IPS-11a (cell line): ENCODE results near the gene PARD6G.

Experiments
- H3K4me3 ChIP-seq: one replicate; pipeline ENCODE4 v1.5.1; 2013; ENCODE audit warnings: low read depth, low read length, control low read depth

PARD6G gene

DNA sequence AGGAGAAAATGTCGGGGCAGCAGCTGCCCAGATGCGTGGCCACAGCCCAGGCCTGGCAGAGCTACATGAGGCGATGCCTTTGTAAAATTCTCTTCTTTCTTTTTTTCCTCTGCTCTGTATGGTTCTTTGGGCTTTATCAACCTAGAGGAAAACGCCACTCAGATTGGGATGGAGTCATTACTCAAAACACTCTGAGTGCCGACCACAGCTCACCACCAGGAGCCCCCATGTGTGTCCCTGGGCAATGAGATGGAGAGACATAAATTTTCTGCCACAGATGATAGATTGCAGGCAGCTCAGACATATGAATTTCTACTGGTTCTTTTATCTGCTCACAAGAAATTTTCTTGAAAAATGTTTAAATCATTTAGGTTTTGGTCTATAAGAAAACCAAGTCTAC is 56.0 kb downstream of the PARD6G start:
- no peak overlapping the region for H3K4me3 ChIP-seq

GRCh38 chr18:80190311-80190710 is 57.0 kb downstream of the PARD6G start:
- H3K4me3 ChIP-seq = no peak overlapping the region

- no peak overlapping the region for H3K4me3 ChIP-seq
Measured at GRCh38 chr18:80189531-80189865, 57.8 kb downstream of the PARD6G start.

GRCh38 chr18:80188643-80189530 is 58.4 kb downstream of the PARD6G start:
- no peak overlapping the region for H3K4me3 ChIP-seq

DNA sequence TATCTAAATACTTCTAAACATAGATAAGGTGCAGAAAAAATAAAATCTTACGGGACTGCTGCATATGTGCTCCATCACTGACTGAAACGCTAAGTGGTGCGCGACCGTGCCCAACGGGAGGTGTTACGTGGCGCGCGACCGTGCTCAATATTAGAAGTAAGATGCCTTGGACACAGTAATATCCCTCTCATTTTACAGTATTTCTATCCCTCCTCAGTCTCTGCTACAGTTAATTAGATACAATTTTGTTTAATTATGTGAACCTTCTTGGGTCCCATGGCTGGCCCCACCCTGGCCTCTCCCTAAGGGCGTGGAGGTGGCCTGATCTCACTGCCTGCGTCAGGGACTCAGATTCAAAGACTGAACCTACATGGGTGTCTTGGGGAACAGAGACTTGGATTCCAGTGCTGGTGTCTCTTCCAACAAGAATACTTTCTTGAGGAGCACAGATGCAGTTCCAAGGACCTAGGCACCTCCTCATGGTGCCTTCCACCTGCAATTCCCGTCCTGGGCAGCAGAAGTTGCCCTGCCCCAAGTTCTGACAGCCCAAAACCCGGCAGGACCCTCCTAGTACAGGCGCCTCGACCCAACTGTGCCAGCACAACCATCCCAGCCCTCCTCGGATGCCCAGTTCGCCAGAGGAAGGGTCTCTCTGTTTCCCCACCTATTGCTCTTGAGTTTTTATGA is 59.2 kb downstream of the PARD6G start:
- H3K4me3 ChIP-seq = no peak overlapping the region

- H3K4me3 ChIP-seq = no peak overlapping the region
Measured at GRCh38 chr18:80185545-80185944, 61.8 kb downstream of the PARD6G start.

DNA sequence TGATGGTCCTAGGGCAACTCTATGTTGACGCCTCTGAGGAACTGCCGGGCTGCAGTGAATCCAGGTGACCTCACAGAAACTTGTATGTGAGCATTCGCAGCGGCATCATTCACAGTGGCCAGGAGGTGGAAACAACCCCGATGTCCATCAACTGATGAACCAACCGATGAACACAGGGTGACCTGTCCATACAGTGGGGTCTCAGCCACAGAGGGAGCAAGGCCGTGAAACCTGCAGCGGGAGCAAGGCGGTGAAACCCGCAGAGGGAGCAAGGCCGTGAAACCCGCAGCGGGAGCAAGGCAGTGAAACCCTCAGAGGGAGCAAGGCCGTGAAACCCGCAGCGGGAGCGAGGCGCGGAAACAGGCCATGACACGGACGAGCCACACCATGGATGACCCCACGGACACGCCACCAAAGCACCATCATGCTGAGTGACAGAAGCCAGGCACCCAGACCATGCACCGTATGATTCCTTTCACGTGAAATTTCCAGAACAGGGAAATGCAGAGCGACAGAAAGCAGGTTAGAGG is 63.0 kb downstream of the PARD6G start:
- H3K4me3 ChIP-seq = no peak overlapping the region

DNA sequence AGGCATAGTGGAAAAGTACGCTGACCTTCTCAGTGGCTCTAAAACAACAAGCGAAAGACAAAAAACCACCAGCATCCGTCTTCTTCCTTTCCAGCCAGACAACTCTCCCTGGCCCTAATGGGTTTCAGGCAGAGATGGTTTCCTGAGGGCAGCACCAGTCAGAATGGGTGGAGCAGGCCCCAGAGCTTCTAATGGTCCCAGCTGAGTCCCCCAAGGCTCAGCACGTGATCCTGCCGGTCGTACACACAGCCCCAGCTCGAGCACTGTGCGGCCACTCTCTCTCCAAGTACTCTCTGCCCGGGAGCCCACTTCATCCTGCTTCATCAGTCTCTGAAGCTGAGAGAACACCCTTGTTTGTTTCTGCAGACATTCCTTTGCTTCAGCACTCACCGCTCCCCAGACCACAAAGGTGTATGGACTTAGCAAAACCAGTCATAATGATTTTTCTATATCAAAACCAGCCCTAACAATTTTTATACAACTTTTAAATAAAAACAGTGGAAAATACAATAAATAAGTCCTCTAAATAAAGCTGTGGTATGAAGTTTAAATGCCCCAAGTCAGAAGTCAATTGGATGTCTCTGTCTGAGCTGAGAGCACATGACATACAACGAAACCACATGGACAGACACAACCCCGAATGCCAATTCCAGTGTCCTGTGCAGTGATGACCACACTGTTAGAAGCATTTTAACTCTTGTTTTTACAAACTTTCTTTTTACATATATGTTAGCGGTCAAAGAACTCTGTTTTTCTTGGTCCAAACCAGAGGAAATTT is 63.9 kb downstream of the PARD6G start:
- H3K4me3 ChIP-seq = no peak overlapping the region

- no peak overlapping the region for H3K4me3 ChIP-seq
Measured at GRCh38 chr18:80182855-80183254, 64.5 kb downstream of the PARD6G start.

DNA sequence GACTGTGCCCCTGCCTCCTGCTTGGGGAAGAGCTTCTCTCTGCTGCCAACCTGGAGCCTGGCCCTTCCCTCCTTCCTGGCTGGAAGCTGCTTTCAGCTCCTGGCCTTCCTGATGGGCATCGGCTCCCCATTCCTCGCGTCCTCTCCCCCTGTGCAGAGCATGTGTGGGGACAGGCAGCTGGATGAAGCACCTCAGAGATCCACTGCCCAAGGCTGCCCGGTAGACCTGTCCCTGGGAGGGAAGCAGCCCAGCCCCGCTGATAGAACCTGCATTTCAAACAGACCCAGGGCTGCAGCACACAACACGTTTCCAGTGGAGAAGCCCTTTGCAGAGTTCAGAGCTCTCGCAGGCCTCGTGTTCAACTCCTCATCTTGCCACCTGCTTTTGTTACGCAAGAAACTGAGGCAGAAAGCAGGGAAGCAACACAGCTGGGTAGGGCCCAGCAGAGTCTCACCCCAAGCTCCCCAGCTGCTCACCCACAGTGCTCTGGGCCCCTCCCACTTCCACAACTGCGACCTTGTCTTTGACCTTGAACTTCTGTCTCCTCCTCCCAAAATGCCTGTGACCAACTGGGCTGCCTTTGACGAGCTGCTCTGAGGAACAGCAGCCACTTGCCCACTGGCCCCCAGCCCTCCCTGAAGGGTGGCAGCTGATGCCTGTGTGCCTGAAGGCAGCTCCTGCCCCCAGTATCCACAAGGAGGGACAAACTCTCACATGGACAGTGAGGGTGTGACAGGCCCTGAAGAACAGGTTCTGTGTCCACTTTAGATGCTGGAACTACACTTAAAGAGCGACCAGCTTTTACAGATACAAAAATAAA is 65.5 kb downstream of the PARD6G start:
- H3K4me3 ChIP-seq = no peak overlapping the region

GRCh38 chr18:80180778-80181564 is 66.3 kb downstream of the PARD6G start:
- H3K4me3 ChIP-seq = no peak overlapping the region

DNA sequence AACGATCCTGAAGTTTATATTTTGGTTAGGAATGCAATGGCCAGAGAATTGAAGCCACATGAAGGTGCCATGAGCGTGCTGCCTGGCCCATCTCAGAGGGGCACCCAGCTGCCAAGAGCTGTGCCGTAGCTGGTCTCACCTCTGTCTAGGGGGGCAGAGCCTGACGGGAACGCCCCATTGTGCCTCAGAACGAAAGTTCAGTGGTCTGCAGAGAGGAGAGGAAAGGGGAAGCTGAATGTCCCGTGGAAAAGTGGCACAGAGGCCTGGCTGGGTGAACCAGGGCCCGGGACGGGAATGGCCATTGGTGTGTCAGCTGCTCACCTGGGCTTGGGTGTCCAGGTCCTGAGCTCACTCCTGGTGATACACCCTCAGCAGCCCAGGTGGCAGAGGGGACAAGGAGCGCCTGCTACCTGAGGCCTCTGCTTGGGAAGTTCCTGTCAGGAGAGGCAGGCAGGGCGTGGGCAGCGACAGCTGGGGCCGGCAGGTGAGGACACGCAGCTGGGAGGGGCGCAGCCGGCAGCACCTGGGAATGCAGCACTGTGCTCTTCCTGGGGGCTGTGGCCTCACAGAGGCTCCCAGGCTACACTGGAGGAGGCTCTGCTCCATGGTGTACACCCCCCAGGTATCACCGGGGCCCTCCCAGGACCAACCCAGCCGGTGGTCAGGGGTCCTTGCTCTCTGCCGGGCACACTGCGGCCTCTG is 67.3 kb downstream of the PARD6G start:
- H3K4me3 ChIP-seq = no peak overlapping the region

DNA sequence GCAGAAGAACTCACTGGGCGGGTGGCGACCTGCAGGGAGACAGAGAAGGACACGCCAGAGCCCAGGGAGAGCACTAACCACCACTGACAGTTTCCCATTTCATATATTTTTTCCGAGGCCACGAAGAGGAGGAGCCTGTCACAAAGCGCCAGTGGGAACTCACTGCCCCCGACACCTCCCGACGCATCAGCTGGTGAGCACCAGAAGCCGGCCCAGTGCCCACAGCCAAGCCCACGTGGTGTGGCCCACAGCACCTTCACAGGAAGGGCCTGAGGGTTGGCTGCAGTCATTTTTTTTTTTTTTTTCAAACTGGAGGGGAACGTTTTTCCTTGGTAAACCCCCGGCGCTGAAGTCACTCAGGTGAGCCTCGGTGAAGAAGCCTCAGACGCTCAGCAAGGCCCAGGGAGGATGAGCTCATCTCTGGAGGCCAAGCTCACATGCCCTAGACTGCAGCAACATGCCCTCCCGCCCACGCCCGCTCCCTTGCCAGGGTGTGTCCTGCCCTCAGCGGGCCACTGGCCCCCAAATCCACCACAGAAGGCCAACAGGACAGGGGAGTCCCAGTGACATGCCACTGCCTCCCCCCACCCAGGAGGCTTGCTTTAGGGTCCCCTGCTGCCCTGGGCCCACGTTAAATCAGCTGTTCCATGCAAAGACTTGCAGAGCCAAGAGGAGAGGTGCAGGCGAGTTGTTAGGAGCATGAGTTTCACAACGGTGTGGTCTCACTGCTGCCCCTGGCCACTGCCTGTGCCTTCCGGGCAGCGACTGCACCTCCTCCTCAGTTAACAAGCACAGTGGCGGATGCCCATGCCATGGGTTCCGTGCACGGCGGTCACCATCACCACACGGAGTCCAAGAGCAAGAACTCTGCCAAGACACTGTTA is 68.1 kb downstream of the PARD6G start:
- H3K4me3 ChIP-seq = no peak overlapping the region

- H3K4me3 ChIP-seq = no peak overlapping the region
Measured at GRCh38 chr18:80177128-80177527, 70.2 kb downstream of the PARD6G start.

- H3K4me3 ChIP-seq = no peak overlapping the region
Measured at GRCh38 chr18:80176334-80177073, 70.8 kb downstream of the PARD6G start.

DNA sequence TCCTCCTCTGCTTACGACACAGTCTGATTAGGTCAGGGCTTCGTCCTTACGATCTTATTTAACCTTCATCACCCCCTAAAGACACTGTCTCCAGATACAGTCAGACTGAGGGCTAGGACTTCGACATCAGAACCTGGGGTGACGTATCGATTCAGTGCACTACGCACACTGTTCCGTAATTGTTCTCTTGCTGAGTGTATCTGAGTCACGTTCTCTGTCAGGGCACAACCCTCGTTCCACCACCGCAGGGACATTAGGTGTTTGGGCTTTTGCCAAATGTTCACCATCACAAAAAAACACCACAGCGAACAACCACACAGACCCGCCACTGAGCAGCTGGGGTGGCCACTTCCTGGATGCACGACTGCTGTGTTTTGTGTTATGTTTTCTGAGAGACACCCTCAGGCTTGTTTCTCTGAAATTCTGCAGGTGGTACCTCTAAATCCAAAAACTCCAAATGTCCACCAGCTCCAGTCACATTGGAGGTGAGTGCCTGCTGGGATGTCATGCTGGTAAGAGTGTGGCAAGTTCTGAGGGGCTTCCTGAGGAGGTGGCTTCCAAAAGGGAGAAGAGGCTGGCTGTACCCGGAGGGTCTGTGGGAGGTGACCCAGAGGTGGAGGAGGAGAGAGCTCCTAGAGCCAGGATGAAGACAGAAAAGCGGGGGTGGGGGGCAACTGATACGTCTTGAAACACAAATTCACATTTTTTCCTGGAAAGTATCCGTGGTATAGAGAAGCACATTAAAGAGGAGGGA is 71.7 kb downstream of the PARD6G start:
- H3K4me3 ChIP-seq = no peak overlapping the region

DNA sequence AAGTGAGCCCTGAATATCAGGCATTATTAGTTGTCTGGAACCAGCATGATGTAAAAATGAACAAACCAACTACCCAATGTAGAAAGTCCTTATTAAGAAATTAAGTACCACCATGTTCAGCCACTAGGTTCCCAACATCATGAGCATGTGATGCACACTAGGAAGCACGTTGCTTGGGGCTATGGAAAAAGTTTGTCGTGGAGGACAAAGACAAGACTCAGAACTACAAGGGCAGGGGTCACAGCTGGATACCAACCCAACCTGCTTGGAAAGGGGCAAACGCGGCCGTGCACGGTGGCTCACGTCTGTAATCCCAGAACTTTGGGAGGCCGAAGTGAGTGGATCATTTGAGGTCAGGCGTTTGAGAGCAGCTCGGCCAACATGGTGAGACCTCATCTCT is 74.3 kb downstream of the PARD6G start:
- H3K4me3 ChIP-seq = no peak overlapping the region
